ENCODE data around the gene FGF11. TPM values are rescaled to one million over a fixed set of nuclear protein-coding genes. Genes with fewer than 3 reads are reported as not detected.
"Not testable (repeated sequence)": the region's sequence is repeated elsewhere in the genome, so short reads cannot be mapped to it uniquely, and the experiment has no call there.

The FGF11 gene
- total and polyA plus RNA-seq, 2 of the 4 experiments (the other 2 are of a cell fraction) = 0.18 to 1.1 TPM

DNA sequence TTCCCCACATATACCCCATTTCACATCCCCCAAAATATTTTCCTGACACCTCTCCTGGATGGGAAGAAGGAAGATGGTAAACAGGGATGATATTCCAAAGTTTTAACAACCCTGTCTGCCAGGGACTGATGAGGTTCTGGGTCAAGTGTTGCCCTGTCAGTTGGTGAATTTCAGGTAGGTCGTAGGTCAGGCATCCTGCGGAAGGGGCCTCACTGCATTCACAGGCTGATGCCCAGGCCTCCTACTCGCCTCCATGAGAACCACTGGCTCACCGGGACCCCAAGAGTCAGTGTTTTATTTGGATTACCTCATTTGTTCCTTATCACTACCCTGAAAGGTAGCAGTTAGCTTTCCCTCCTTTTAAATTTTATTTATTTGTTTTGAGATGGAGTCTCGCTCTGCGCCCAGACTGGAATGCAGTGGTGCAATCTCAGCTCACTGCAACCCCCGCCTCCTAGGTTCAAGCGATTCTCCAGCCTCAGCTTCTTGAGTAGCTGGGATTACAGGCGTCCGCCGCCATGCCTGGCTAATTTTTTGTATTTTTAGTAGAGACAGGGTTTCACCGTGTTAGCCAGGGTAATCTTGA is 29.6 kb downstream of the FGF11 start:
- H3K56ac ChIP-seq (ENCODE audit: extremely low read depth, insufficient read depth, low read length) = no peak overlapping the region
- dilution Hi-C loops (cut with HindIII; ENCODE audit: low sequenced_read_pairs, unreplicated experiment) = no loop called here

GRCh38 chr17:7469843-7470242 is 30.5 kb downstream of the FGF11 start:
- peaks cover 21% of the 10 kb centered on the region for H3K36me3 ChIP-seq (ENCODE audit: control insufficient read depth, insufficient read depth, low read length)
- BruUV-seq (replicated peaks); H2AFZ ChIP-seq (replicated peaks; ENCODE audit: low read length, poor library complexity); intact Hi-C loops (cut with micrococcal nuclease); H3K4me3 ChIP-seq (ENCODE audit: insufficient read depth, low read depth, low read length); H2AK5ac ChIP-seq (ENCODE audit: low read depth, low read length); H3K4me2 ChIP-seq (ENCODE audit: low read depth, low read length); ATAC-seq (ENCODE audit: low read depth); H3K9me3 ChIP-seq (ENCODE audit: control insufficient read depth, insufficient read depth, low read length); in situ Hi-C loops (cut with MboI; ENCODE audit: low sequenced_read_pairs); H3K23ac ChIP-seq (ENCODE audit: low read depth, low read length); H4K91ac ChIP-seq (ENCODE audit: insufficient read depth, low read depth, low read length); H3K9ac ChIP-seq (ENCODE audit: low read depth, low read length); H2AK9ac ChIP-seq (replicated peaks; ENCODE audit: low read depth, low read length, poor library complexity); H3K27ac ChIP-seq (ENCODE audit: insufficient read depth, low read length); dilution Hi-C loops (cut with HindIII; ENCODE audit: low sequenced_read_pairs, unreplicated experiment); H3K4ac ChIP-seq (ENCODE audit: low read depth, low read length); H4K8ac ChIP-seq (ENCODE audit: low read depth in 2 of 2, low read length in 2 of 2); H3K14ac ChIP-seq (replicated peaks; ENCODE audit: low read depth, low read length); H2BK5ac ChIP-seq (ENCODE audit: low read depth, low read length, poor library complexity, severe bottlenecking); H3K18ac ChIP-seq (ENCODE audit: low read depth, low read length); H2BK15ac ChIP-seq (ENCODE audit: low read depth, low read length); H3K56ac ChIP-seq (ENCODE audit: extremely low read depth, insufficient read depth, low read length); POLR2A ChIA-PET (ENCODE audit: unreplicated experiment); H2BK20ac ChIP-seq (ENCODE audit: low read depth, low read length); H2BK120ac ChIP-seq (ENCODE audit: low read depth, low read length); DNase-seq; H3K27me3 ChIP-seq (ENCODE audit: control insufficient read depth, insufficient read depth, low read length); H4K5ac ChIP-seq (ENCODE audit: low read depth, low read length): not testable (repeated sequence)
- no CpG with 5 or more reads among the region's 12 CpGs for WGBS, 2 experiments (ENCODE audit: extremely low coverage in 2 of 2, insufficient read length in 1 of 2)
- peaks cover 9 to 83% of the 10 kb centered on the region in 2 experiments for H3K79me1 ChIP-seq (ENCODE audit: low read depth in 1 of 2, low read length in 2 of 2)
- CTCF ChIA-PET = interaction anchor here (0.7 kb wide), 1 partner anchor 154 kb away, joined by 3 read pairs; no protein-coding TSS in a partner anchor
- H3K9me1 ChIP-seq (ENCODE audit: insufficient read depth, low read length) = peaks cover 33% of the 10 kb centered on the region
- H4K20me1 ChIP-seq (ENCODE audit: insufficient read depth, low read length) = peaks cover 85% of the 10 kb centered on the region
- H3K4me1 ChIP-seq (ENCODE audit: control insufficient read depth, insufficient read depth, low read length) = peaks cover 12% of the 10 kb centered on the region; the same call in 1 of the 2 replicates

More for the DNA sequence above, 29.6 kb downstream of the FGF11 start:
- in situ Hi-C loops (cut with MboI; ENCODE audit: low sequenced_read_pairs) = no loop called here
- ATAC-seq (ENCODE audit: low read depth) (peak; percentile 40), DNase-seq (no peak)
- H2BK120ac ChIP-seq (ENCODE audit: low read depth, low read length) = no peak overlapping the region
- H3K4me3 ChIP-seq (ENCODE audit: insufficient read depth, low read depth, low read length) = no peak overlapping the region
- no peak overlapping the region for H3K27ac ChIP-seq (ENCODE audit: insufficient read depth, low read length)
- no peak overlapping the region for H4K8ac ChIP-seq (ENCODE audit: low read depth in 2 of 2, low read length in 2 of 2)
- H3K79me1 ChIP-seq (ENCODE audit: low read depth in 1 of 2, low read length in 2 of 2) = peaks cover 9 to 79% of the 10 kb centered on the region in 2 experiments
- peaks cover 27% of the 10 kb centered on the region for H3K9me1 ChIP-seq (ENCODE audit: insufficient read depth, low read length)
- no peak overlapping the region for H3K18ac ChIP-seq (ENCODE audit: low read depth, low read length)
- no peaks in the 10 kb centered on the region for H3K27me3 ChIP-seq (ENCODE audit: control insufficient read depth, insufficient read depth, low read length)
- no peak overlapping the region for H4K5ac ChIP-seq (ENCODE audit: low read depth, low read length)
- 0 out of 2 replicates have a peak overlapping the region, but pooled peaks have one; percentile 15 for H3K23ac ChIP-seq (ENCODE audit: low read depth, low read length)
- H2AK5ac ChIP-seq (ENCODE audit: low read depth, low read length) = no peak overlapping the region
- H2AFZ ChIP-seq (replicated peaks; ENCODE audit: low read length, poor library complexity) = no peak overlapping the region
- H3K36me3 ChIP-seq (ENCODE audit: control insufficient read depth, insufficient read depth, low read length) = peaks cover 23% of the 10 kb centered on the region
- no peak overlapping the region for H3K4me2 ChIP-seq (ENCODE audit: low read depth, low read length)
- H3K9me3 ChIP-seq (ENCODE audit: control insufficient read depth, insufficient read depth, low read length) = no peaks in the 10 kb centered on the region
- no peak overlapping the region for H2BK15ac ChIP-seq (ENCODE audit: low read depth, low read length)
- intact Hi-C loops (cut with micrococcal nuclease) = no loop called here
- H2BK5ac ChIP-seq (ENCODE audit: low read depth, low read length, poor library complexity, severe bottlenecking) = no peak overlapping the region
- H3K4ac ChIP-seq (ENCODE audit: low read depth, low read length) = no peak overlapping the region
- H3K14ac ChIP-seq (replicated peaks; ENCODE audit: low read depth, low read length) = no peak overlapping the region
- H4K20me1 ChIP-seq (ENCODE audit: insufficient read depth, low read length) = peaks cover 76% of the 10 kb centered on the region
- CTCF ChIA-PET = no interaction called here
- peak overlapping the region; percentile 52 for H2AK9ac ChIP-seq (replicated peaks; ENCODE audit: low read depth, low read length, poor library complexity)
- 33% methylated on average over 4 of the region's 12 CpGs; no CpG with 5 or more reads in 1 of the 2 experiments for WGBS, 2 experiments (ENCODE audit: extremely low coverage in 2 of 2, insufficient read length in 1 of 2)
- H3K9ac ChIP-seq (ENCODE audit: low read depth, low read length) = no peak overlapping the region
- H3K4me1 ChIP-seq (ENCODE audit: control insufficient read depth, insufficient read depth, low read length) = peaks cover 12% of the 10 kb centered on the region; the same call in 1 of the 2 replicates
- peak; percentile 38 for TF ChIP-seq CEBPB (IDR thresholded peaks at IDR 0.05; ENCODE audit: low read depth, low read length)
- no peak for TF ChIP-seq USF2 (IDR thresholded peaks at IDR 0.05; ENCODE audit: low read depth, low read length)
- H4K91ac ChIP-seq (ENCODE audit: insufficient read depth, low read depth, low read length) = no peak overlapping the region
- no peak overlapping the region for H2BK20ac ChIP-seq (ENCODE audit: low read depth, low read length)
- BruUV-seq (replicated peaks) = no TSS peak
- POLR2A ChIA-PET (ENCODE audit: unreplicated experiment) = interaction anchor here (0.5 kb wide), 1 partner anchor 28 kb away, joined by 8 read pairs; no protein-coding TSS in a partner anchor
